TTC549 (cell line): Measurements from ENCODE around the gene RHOA.
A peak's percentile ranks its signal among the peaks of the same experiment; 100 is the strongest.
"Not testable (repeated sequence)": the region's sequence is repeated elsewhere in the genome, so short reads cannot be mapped to it uniquely, and the experiment has no call there.

ENCODE experiments used
- FAIRE-seq: peaks from 2 replicates; lab custom pipeline; 2012; peaks lifted over from hg19 to GRCh38; lab: Jason Lieb, UNC

RHOA gene

GRCh38 chr3:49362561-49362960 lies 49.2 kb downstream of the RHOA start:
- no peak for FAIRE-seq

GRCh38 chr3:49359623-49360022 lies 52.2 kb downstream of the RHOA start:
- FAIRE-seq, result no peak

GRCh38 chr3:49358884-49359225 lies 52.9 kb downstream of the RHOA start:
- no peak for FAIRE-seq

- FAIRE-seq, result peak; percentile 67
Measured at GRCh38 chr3:49358217-49358883, 53.4 kb downstream of the RHOA start, which contains the start of gene GPX1. Gene GPX1, minus strand, starts transcription at chr3:49358353. Its CDS starts 75 bp downstream, at chr3:49358278.

GRCh38 chr3:49357443-49358216 lies 54.1 kb downstream of the RHOA start:
- FAIRE-seq, result not testable (repeated sequence)

GRCh38 chr3:49357095-49357442 lies 54.7 kb downstream of the RHOA start:
- not testable (repeated sequence) for FAIRE-seq

GRCh38 chr3:49352890-49353421 lies 58.8 kb downstream of the RHOA start:
- no peak for FAIRE-seq

GRCh38 chr3:49352281-49352680 lies 59.5 kb downstream of the RHOA start:
- no peak for FAIRE-seq

- FAIRE-seq, result no peak
Measured at GRCh38 chr3:49351521-49352011, 60.2 kb downstream of the RHOA start.

GRCh38 chr3:49349348-49350114 lies 62.2 kb downstream of the RHOA start:
- FAIRE-seq, result no peak

- not testable (repeated sequence) for FAIRE-seq
Measured at GRCh38 chr3:49348361-49348760, 63.4 kb downstream of the RHOA start.

GRCh38 chr3:49346797-49347251 lies 65.0 kb downstream of the RHOA start:
- FAIRE-seq, result no peak

- no peak for FAIRE-seq
Measured at GRCh38 chr3:49343163-49343562, 68.6 kb downstream of the RHOA start.

GRCh38 chr3:49341996-49342395 lies 69.8 kb downstream of the RHOA start:
- FAIRE-seq, result no peak

GRCh38 chr3:49339941-49340800 lies 71.6 kb downstream of the RHOA start, which contains the start of gene USP4:
Gene USP4, minus strand, starts transcription at chr3:49340053. Its CDS starts 29 bp downstream, at chr3:49340024.
- no peak for FAIRE-seq

GRCh38 chr3:49339581-49339940 lies 72.2 kb downstream of the RHOA start:
- FAIRE-seq, result no peak

- FAIRE-seq, result no peak
Measured at GRCh38 chr3:49333916-49334633, 77.7 kb downstream of the RHOA start.

- no peak for FAIRE-seq
Measured at GRCh38 chr3:49333091-49333490, 78.7 kb downstream of the RHOA start.

- no peak for FAIRE-seq
Measured at GRCh38 chr3:49329186-49329585, 82.6 kb downstream of the RHOA start.

GRCh38 chr3:49328350-49328749 lies 83.4 kb downstream of the RHOA start:
- FAIRE-seq, result not testable (repeated sequence)

- FAIRE-seq, result no peak
Measured at GRCh38 chr3:49327485-49327884, 84.3 kb downstream of the RHOA start.
